IgD-negative memory B cell (primary cell): ENCODE data around the gene GPR139. TPM values are rescaled to one million over a fixed set of nuclear protein-coding genes. Genes with fewer than 3 reads are reported as not detected.
A peak's percentile ranks its signal among the peaks of the same experiment; 100 is the strongest.

ENCODE experiments used
- H3K27ac Mint-ChIP-seq, 3 donors: one replicate each; pipeline ENCODE4 v1.8.0; 2020 to 2022; ENCODE audit warnings: mild to moderate bottlenecking in 3 of 3, mixed read lengths in 3 of 3, moderate library complexity in 1 of 3
- H3K27me3 Mint-ChIP-seq: one replicate; pipeline ENCODE4 v1.8.0; 2021; ENCODE audit warnings: mixed read lengths
- H3K36me3 Mint-ChIP-seq: one replicate; pipeline ENCODE4 v1.8.0; 2020; ENCODE audit warnings: mild to moderate bottlenecking, mixed read lengths
- H3K4me1 Mint-ChIP-seq, 3 donors: one replicate each; pipeline ENCODE4 v1.8.0; 2020 to 2022; ENCODE audit warnings: mixed read lengths in 3 of 3, mild to moderate bottlenecking in 1 of 3
- H3K4me3 Mint-ChIP-seq, 4 donors: one replicate each; pipeline ENCODE4 v1.8.0; 2020 to 2022; ENCODE audit warnings: mild to moderate bottlenecking in 4 of 4, mixed read lengths in 4 of 4, moderate library complexity in 3 of 4
- H3K9me3 Mint-ChIP-seq, 3 donors: one replicate each; pipeline ENCODE4 v1.8.0; 2020 to 2021; ENCODE audit warnings: mixed read lengths in 3 of 3, mild to moderate bottlenecking in 1 of 3
- polyA plus RNA-seq: library from polyadenylated mRNA; unstranded; fragments of 300-500 nt; fragmentation: Illumina TruSeq; gene quantifications from one replicate; pipeline ENCODE4 v1.2.3, GENCODE V29; 2021

GPR139 gene
- polyA plus RNA-seq, 1 donor from 2014 or later, result not detected

- Mint-ChIP-seq H3K36me3 (no peaks in the 10 kb centered on the region), H3K4me3 (no peak overlapping the region), H3K9me3 (peaks cover 2 to 12% (median 4%) of the 10 kb centered on the region in 3 donors), H3K27ac (no peak overlapping the region), H3K27me3 (peaks cover 18% of the 10 kb centered on the region), H3K4me1 (no peaks in the 10 kb centered on the region)
Measured at GRCh38 chr16:20074099-20074991, 655 bp upstream of the GPR139 start.

- Mint-ChIP-seq H3K36me3 (no peaks in the 10 kb centered on the region), H3K9me3 (peaks cover 0 to 15% (median 1%) of the 10 kb centered on the region in 3 donors), H3K27ac (no peak overlapping the region), H3K4me3 (no peak overlapping the region), H3K27me3 (peaks cover 18% of the 10 kb centered on the region), H3K4me1 (no peaks in the 10 kb centered on the region)
Measured at GRCh38 chr16:20072874-20073202, 852 bp downstream of the GPR139 start.

GRCh38 chr16:20072146-20072873, 1.4 kb downstream of the GPR139 start:
- peaks cover 19% of the 10 kb centered on the region for H3K27me3 Mint-ChIP-seq
- H3K9me3 Mint-ChIP-seq, result peaks cover 0 to 15% (median 1%) of the 10 kb centered on the region in 3 donors
- H3K4me3 Mint-ChIP-seq, result no peak overlapping the region
- H3K36me3 Mint-ChIP-seq, result no peaks in the 10 kb centered on the region
- no peak overlapping the region for H3K27ac Mint-ChIP-seq
- H3K4me1 Mint-ChIP-seq, result no peaks in the 10 kb centered on the region

GRCh38 chr16:20064931-20065330, 8.8 kb downstream of the GPR139 start:
- H3K36me3 Mint-ChIP-seq, result no peaks in the 10 kb centered on the region
- no peaks in the 10 kb centered on the region for H3K4me1 Mint-ChIP-seq
- H3K27me3 Mint-ChIP-seq, result peaks cover 2% of the 10 kb centered on the region
- H3K9me3 Mint-ChIP-seq, result peaks cover 0 to 20% (median 2%) of the 10 kb centered on the region in 3 donors
- H3K4me3 Mint-ChIP-seq, result no peak overlapping the region
- H3K27ac Mint-ChIP-seq, result no peak overlapping the region

GRCh38 chr16:20064520-20064919, 9.2 kb downstream of the GPR139 start:
- no peaks in the 10 kb centered on the region for H3K4me1 Mint-ChIP-seq
- peaks cover 2% of the 10 kb centered on the region for H3K27me3 Mint-ChIP-seq
- no peaks in the 10 kb centered on the region for H3K36me3 Mint-ChIP-seq
- no peak overlapping the region for H3K4me3 Mint-ChIP-seq
- peaks cover 0 to 17% (median 2%) of the 10 kb centered on the region in 3 donors for H3K9me3 Mint-ChIP-seq
- no peak overlapping the region for H3K27ac Mint-ChIP-seq

GRCh38 chr16:20061132-20061531, 12.6 kb downstream of the GPR139 start:
- peaks cover 2 to 6% (median 5%) of the 10 kb centered on the region in 3 donors for H3K9me3 Mint-ChIP-seq
- no peak overlapping the region for H3K4me3 Mint-ChIP-seq
- peaks cover 1% of the 10 kb centered on the region for H3K27me3 Mint-ChIP-seq
- no peaks in the 10 kb centered on the region for H3K4me1 Mint-ChIP-seq
- H3K27ac Mint-ChIP-seq, result no peak overlapping the region
- H3K36me3 Mint-ChIP-seq, result no peaks in the 10 kb centered on the region

GRCh38 chr16:20056436-20056835, 17.3 kb downstream of the GPR139 start:
- H3K36me3 Mint-ChIP-seq, result peaks cover 1% of the 10 kb centered on the region
- H3K27me3 Mint-ChIP-seq, result no peaks in the 10 kb centered on the region
- peaks cover 2 to 8% (median 8%) of the 10 kb centered on the region in 3 donors for H3K9me3 Mint-ChIP-seq
- H3K4me1 Mint-ChIP-seq, result no peaks in the 10 kb centered on the region
- H3K4me3 Mint-ChIP-seq, result no peak overlapping the region
- H3K27ac Mint-ChIP-seq, result no peak overlapping the region

GRCh38 chr16:20053336-20053735, 20.4 kb downstream of the GPR139 start:
- Mint-ChIP-seq H3K9me3 (peaks cover 5 to 8% (median 8%) of the 10 kb centered on the region in 3 donors), H3K27ac (no peak overlapping the region), H3K4me1 (no peaks in the 10 kb centered on the region)

GRCh38 chr16:20051611-20052010, 22.1 kb downstream of the GPR139 start:
- Mint-ChIP-seq H3K9me3 (peaks cover 4 to 5% (median 5%) of the 10 kb centered on the region in 3 donors), H3K36me3 (peaks cover 1% of the 10 kb centered on the region), H3K4me3 (no peak overlapping the region), H3K27ac (no peak overlapping the region), H3K4me1 (no peaks in the 10 kb centered on the region), H3K27me3 (peaks cover 3% of the 10 kb centered on the region)

More at GRCh38 chr16:20053336-20053735, 20.4 kb downstream of the GPR139 start:
- no peak overlapping the region for H3K4me3 Mint-ChIP-seq
- peaks cover 3% of the 10 kb centered on the region for H3K27me3 Mint-ChIP-seq
- peaks cover 1% of the 10 kb centered on the region for H3K36me3 Mint-ChIP-seq

- no peaks in the 10 kb centered on the region for H3K4me1 Mint-ChIP-seq
- no peak overlapping the region for H3K4me3 Mint-ChIP-seq
- peaks cover 3% of the 10 kb centered on the region for H3K27me3 Mint-ChIP-seq
- H3K27ac Mint-ChIP-seq, result no peak overlapping the region
- H3K9me3 Mint-ChIP-seq, result peaks cover 4 to 5% (median 5%) of the 10 kb centered on the region in 3 donors
- H3K36me3 Mint-ChIP-seq, result peaks cover 1% of the 10 kb centered on the region
Measured at GRCh38 chr16:20051147-20051546, 22.5 kb downstream of the GPR139 start.

GRCh38 chr16:20049831-20050230, 23.9 kb downstream of the GPR139 start:
- Mint-ChIP-seq H3K36me3 (peaks cover 1% of the 10 kb centered on the region), H3K4me1 (no peaks in the 10 kb centered on the region), H3K4me3 (no peak overlapping the region), H3K9me3 (peaks cover 4 to 5% (median 5%) of the 10 kb centered on the region in 3 donors), H3K27ac (no peak overlapping the region), H3K27me3 (peaks cover 3% of the 10 kb centered on the region)

GRCh38 chr16:20045886-20046285, 27.8 kb downstream of the GPR139 start:
- Mint-ChIP-seq H3K4me1 (no peaks in the 10 kb centered on the region), H3K9me3 (peaks cover 0 to 5% (median 1%) of the 10 kb centered on the region in 3 donors), H3K27ac (no peak overlapping the region), H3K27me3 (peaks cover 3% of the 10 kb centered on the region), H3K36me3 (no peaks in the 10 kb centered on the region), H3K4me3 (peak overlapping the region in 1 of 4 donors; percentile 30)

GRCh38 chr16:20042848-20043247, 30.8 kb downstream of the GPR139 start:
- Mint-ChIP-seq H3K27ac (no peak overlapping the region), H3K9me3 (no peaks in the 10 kb centered on the region), H3K36me3 (no peaks in the 10 kb centered on the region), H3K4me1 (no peaks in the 10 kb centered on the region), H3K4me3 (no peak overlapping the region), H3K27me3 (no peaks in the 10 kb centered on the region)

- no peak overlapping the region for H3K4me3 Mint-ChIP-seq
- no peaks in the 10 kb centered on the region for H3K27me3 Mint-ChIP-seq
- H3K27ac Mint-ChIP-seq, result no peak overlapping the region
- no peaks in the 10 kb centered on the region for H3K9me3 Mint-ChIP-seq
- H3K36me3 Mint-ChIP-seq, result no peaks in the 10 kb centered on the region
- H3K4me1 Mint-ChIP-seq, result no peaks in the 10 kb centered on the region
Measured at GRCh38 chr16:20041924-20042596, 31.6 kb downstream of the GPR139 start.

GRCh38 chr16:20040011-20040410, 33.7 kb downstream of the GPR139 start:
- Mint-ChIP-seq H3K9me3 (peaks cover 0 to 4% (median 2%) of the 10 kb centered on the region in 3 donors), H3K4me1 (no peaks in the 10 kb centered on the region), H3K36me3 (no peaks in the 10 kb centered on the region), H3K27me3 (no peaks in the 10 kb centered on the region), H3K27ac (no peak overlapping the region), H3K4me3 (no peak overlapping the region)
